Stimulated activated naive B cell treated with anti-CD40 and anti-IgM and Interleukin-4, amounts not matched to agents 10 μg/mL and 1 μg/mL and 100 μg/mL, for 72 hours (primary cell): ENCODE data around the gene EVA1B.

ENCODE experiments used
- ATAC-seq, 2 donors: fragments of 150-1000 bp; cut with Tn5 transposase; replicated peaks; 2 replicates each; pipeline ENCODE4 v1.10.0; 2021; ENCODE audit warnings: moderate library complexity in 1 of 2
- DNase-seq: peaks from one replicate; pipeline ENCODE4 v3.0.0; 2021
- H3K27ac Mint-ChIP-seq: one replicate; pipeline ENCODE4 v1.8.0; 2022; ENCODE audit warnings: mild to moderate bottlenecking, mixed read lengths
- H3K27me3 Mint-ChIP-seq, 2 donors: one replicate each; pipeline ENCODE4 v1.8.0; 2022; ENCODE audit warnings: mixed read lengths in 2 of 2
- H3K36me3 Mint-ChIP-seq, 2 donors: one replicate each; pipeline ENCODE4 v1.8.0; 2022; ENCODE audit warnings: mixed read lengths in 2 of 2, mild to moderate bottlenecking in 1 of 2
- H3K4me1 Mint-ChIP-seq, 2 donors: one replicate each; pipeline ENCODE4 v1.8.0; 2022; ENCODE audit warnings: mixed read lengths in 2 of 2, mild to moderate bottlenecking in 1 of 2
- H3K4me3 Mint-ChIP-seq, 2 donors: one replicate each; pipeline ENCODE4 v1.8.0; 2022; ENCODE audit warnings: mild to moderate bottlenecking in 2 of 2, mixed read lengths in 2 of 2, moderate library complexity in 1 of 2
- H3K9me3 Mint-ChIP-seq, 2 donors: one replicate each; pipeline ENCODE4 v1.8.0; 2022; ENCODE audit warnings: mixed read lengths in 2 of 2, mild to moderate bottlenecking in 1 of 2

The EVA1B gene

DNA sequence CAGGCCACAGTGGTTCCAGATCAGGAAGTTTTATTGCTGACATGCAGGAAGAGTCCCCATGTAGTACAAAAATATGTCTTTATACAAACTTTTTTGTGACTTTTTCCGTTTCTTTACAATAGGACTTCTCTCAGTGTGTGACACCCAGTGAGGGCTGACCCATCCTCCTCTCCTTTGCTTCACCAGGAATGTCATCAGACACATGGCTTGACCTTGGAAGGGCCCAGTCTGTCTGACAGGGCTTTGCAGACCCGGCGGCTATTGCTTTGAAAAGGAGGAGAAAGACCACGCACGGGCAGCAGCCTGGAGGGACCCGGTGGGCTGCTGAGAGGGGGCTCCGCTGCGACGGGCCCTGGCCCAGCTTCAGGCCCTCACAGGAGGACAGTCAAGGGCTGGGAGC, 16.2 kb upstream of the EVA1B start:
- no peaks in the 10 kb centered on the region for H3K9me3 Mint-ChIP-seq
- H3K36me3 Mint-ChIP-seq = peaks cover 27 to 33% of the 10 kb centered on the region in 2 donors
- ATAC-seq (no peak), DNase-seq (no peak)
- no peak overlapping the region for H3K4me3 Mint-ChIP-seq
- no peak overlapping the region for H3K27ac Mint-ChIP-seq
- peaks cover 5 to 10% of the 10 kb centered on the region in 2 donors for H3K4me1 Mint-ChIP-seq
- H3K27me3 Mint-ChIP-seq = no peaks in the 10 kb centered on the region

DNA sequence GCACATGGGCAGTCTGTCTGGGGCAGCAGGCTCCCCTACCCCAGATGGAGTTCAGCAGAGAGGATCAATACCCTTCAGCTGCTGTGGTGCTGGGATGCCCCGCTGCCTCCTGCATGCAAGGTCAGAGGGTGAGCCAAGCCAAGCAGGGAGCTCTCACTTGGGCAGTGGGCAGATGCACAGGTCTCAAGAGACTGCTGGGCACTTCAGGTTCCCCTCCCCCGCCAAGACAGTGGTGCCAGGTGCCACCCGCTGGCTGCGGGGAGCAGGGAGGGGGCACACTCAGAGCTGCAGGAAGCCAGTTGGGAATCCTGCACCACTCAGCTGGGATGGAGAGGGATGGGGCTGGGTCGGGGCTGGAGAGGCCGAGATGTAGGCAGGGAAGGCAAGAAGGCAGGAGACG, 15.8 kb upstream of the EVA1B start:
- Mint-ChIP-seq H3K9me3 (no peaks in the 10 kb centered on the region), H3K36me3 (peaks cover 23 to 29% of the 10 kb centered on the region in 2 donors), H3K4me3 (no peak overlapping the region), H3K27ac (no peak overlapping the region), H3K27me3 (no peaks in the 10 kb centered on the region), H3K4me1 (peaks cover 5 to 10% of the 10 kb centered on the region in 2 donors)
- ATAC-seq = no peak
- no peak for DNase-seq

DNA sequence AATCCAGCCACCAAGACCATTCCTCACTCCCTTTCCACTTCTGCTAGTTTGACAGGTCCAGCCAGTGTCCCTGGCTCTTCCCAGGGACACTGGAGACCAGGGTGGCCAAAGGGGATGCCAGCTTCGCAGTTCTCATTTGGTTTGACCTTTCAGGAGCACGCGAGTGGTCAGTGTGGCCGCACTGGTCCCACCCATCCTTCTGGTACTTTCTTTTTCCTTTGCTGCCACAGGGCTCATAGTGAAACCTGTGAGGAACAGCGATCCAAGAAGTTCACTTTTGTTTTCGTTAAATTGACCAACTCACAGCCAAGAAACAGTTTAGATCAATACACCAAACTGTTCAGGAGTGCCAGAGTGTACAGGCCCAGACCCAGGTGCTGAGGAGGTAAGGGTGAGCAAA, 14.4 kb upstream of the EVA1B start:
- DNase-seq (no peak), ATAC-seq (no peak)
- H3K27ac Mint-ChIP-seq = no peak overlapping the region
- H3K27me3 Mint-ChIP-seq = no peaks in the 10 kb centered on the region
- H3K4me1 Mint-ChIP-seq = peaks cover 5 to 10% of the 10 kb centered on the region in 2 donors
- H3K36me3 Mint-ChIP-seq = peaks cover 20 to 24% of the 10 kb centered on the region in 2 donors
- no peaks in the 10 kb centered on the region for H3K9me3 Mint-ChIP-seq
- H3K4me3 Mint-ChIP-seq = no peak overlapping the region

DNA sequence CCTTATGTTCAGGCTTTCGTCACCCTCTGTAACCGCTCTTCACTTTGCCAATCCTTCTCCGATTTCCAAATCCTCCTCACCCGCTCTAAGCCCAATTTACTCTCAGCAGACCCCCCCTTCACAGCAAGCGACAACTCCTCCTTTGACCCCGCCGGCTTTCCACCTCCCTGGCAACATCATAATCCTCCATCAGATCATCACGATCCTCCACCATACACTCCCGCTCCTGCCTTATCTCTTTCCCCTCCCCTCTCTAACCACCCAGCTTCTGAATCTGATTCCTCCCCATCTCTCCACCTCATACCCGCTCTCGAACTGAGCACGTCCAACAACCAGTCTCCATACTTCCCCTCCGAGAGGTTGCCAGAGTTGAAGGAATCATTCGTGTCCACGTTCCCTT, 7.5 kb upstream of the EVA1B start:
- H3K9me3 Mint-ChIP-seq = no peaks in the 10 kb centered on the region
- no peak for ATAC-seq
- no peak overlapping the region for H3K4me3 Mint-ChIP-seq
- H3K27ac Mint-ChIP-seq = no peak overlapping the region
- no peak for DNase-seq
- H3K36me3 Mint-ChIP-seq = no peaks in the 10 kb centered on the region
- H3K4me1 Mint-ChIP-seq = no peaks in the 10 kb centered on the region
- H3K27me3 Mint-ChIP-seq = peaks cover 25 to 33% of the 10 kb centered on the region in 2 donors

DNA sequence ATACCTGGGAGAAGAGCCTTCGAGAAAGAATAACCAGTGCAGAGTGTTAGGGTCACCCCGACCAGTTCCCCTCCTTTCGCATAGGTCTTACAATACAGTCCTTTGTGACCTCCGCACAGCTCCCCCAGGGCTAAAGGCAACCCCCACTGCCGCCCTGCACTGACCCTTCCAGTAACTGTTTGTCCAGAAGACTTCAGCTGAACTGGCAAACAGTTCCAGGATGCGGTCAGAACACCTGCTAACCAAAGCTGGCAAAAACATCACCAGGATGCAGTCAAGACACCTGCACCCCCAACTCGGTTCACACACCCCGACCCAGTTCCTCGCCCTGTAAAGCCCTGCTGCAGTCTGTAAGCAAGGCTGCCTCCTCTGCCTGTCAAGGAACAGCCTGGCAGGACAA, 6.4 kb upstream of the EVA1B start:
- no peak for DNase-seq
- no peak overlapping the region for H3K4me3 Mint-ChIP-seq

DNA sequence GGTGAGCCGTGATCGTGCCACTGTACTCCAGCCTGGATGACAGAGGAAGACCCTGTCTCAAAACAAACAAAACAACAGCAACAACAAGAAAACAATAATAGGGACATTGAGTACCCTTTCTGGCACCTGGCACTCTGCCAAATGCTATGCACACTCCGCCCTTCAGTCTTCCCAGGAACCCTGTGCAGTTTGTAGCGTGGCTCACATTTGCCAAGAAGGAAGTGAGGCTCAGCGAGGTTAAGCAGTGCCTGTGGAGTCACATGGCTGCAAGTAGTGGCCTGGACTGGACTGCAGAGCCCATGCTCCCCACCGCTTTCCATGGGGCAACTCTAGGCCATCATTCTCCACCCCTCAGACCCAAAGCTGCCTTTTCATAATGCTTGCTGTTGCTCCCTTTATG, 5.3 kb upstream of the EVA1B start:
- no peak for DNase-seq
- Mint-ChIP-seq H3K27ac (no peak overlapping the region), H3K9me3 (no peaks in the 10 kb centered on the region), H3K36me3 (no peaks in the 10 kb centered on the region), H3K27me3 (peaks cover 35 to 37% of the 10 kb centered on the region in 2 donors), H3K4me1 (peaks cover 10 to 11% of the 10 kb centered on the region in 2 donors), H3K4me3 (no peak overlapping the region)
- no peak for ATAC-seq

More for the DNA sequence above, 6.4 kb upstream of the EVA1B start:
- H3K36me3 Mint-ChIP-seq = no peaks in the 10 kb centered on the region
- no peak for ATAC-seq
- H3K27ac Mint-ChIP-seq = no peak overlapping the region
- peaks cover 29 to 37% of the 10 kb centered on the region in 2 donors for H3K27me3 Mint-ChIP-seq
- peaks cover 0 to under 1% of the 10 kb centered on the region in 2 donors for H3K4me1 Mint-ChIP-seq
- no peaks in the 10 kb centered on the region for H3K9me3 Mint-ChIP-seq

DNA sequence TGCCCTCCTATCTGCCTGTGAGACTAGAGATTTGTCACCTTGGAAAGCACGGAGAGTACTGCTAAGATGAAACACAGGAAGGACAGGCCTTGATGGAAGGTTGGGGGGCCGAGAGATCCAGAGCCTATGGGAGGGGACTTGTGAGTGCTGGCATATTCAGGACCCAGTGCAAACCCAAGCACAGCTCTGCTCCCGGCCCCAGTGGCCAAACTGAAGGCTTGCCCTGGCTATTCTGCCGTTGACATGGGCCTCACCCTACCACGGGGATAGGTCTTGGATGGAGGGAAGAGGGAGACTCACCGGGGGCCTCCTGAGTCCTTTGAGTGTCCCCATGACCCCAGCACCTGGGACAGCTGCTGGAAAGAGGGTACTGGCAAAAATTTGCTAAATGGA, 4.6 kb upstream of the EVA1B start:
- H3K27me3 Mint-ChIP-seq = peaks cover 35 to 37% of the 10 kb centered on the region in 2 donors
- H3K27ac Mint-ChIP-seq = no peak overlapping the region
- H3K36me3 Mint-ChIP-seq = no peaks in the 10 kb centered on the region
- H3K4me3 Mint-ChIP-seq = no peak overlapping the region
- peaks cover 11 to 12% of the 10 kb centered on the region in 2 donors for H3K4me1 Mint-ChIP-seq
- no peak for ATAC-seq
- H3K9me3 Mint-ChIP-seq = no peaks in the 10 kb centered on the region
- DNase-seq = no peak

DNA sequence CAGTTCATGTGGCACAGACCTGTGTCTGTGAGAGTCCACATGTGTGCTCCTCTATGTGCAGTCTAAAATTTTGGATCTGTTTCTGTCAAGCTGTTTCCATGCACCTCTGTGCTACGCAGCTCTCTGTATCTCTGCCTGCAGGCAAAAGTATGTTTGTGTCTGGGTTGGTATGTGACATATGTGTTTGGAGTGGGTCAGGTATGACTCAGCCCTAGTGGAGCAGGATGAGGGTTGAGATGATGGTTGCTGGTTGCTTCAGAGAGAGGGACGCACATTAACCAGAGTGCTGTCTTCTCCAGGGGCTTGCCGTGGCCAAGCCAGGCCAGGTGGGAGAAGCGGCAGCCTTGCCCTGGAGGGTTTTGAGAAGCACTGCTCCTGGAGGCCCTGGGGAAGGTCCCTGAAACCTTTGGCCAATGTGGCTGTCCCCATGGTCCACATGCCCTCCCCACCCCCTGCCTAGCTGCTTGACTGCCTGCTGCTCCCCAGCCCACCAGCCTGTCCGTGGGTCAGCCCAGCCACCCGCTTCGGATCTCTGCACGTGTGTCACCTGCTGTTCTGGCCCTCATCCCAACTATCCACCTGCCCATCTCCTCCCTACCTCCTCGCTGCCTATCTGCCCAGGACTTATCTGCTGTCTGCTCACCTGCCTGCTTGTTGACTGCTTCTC, 4.1 kb upstream of the EVA1B start:
- no peak for DNase-seq
- peaks cover 11 to 12% of the 10 kb centered on the region in 2 donors for H3K4me1 Mint-ChIP-seq
- H3K4me3 Mint-ChIP-seq = no peak overlapping the region

DNA sequence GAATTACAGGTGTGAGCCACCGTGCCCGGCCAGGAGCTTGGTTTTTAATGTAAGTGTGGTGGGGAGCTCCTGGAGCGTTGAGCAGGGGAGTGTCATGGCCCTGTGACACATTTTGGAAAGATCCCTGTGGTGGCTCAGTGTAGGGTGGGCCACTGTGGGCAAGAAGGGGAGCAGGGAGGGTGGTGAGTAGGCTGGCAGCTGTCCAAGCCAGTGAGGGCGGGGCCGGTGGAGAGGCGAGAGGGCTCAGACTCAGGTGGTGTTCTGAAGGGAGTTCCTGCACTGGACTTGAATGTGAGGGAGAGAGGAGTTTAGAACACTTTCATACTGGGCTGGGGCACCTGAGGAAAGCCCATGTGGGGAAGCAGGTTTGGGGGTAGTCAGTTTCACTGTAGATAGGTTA, 3.1 kb upstream of the EVA1B start:
- Mint-ChIP-seq H3K9me3 (no peaks in the 10 kb centered on the region), H3K4me1 (peaks cover 15 to 18% of the 10 kb centered on the region in 2 donors), H3K27me3 (peaks cover 34 to 35% of the 10 kb centered on the region in 2 donors), H3K36me3 (no peaks in the 10 kb centered on the region), H3K27ac (no peak overlapping the region), H3K4me3 (no peak overlapping the region)
- ATAC-seq (no peak), DNase-seq (no peak)

More for the DNA sequence above, 4.1 kb upstream of the EVA1B start:
- no peak overlapping the region for H3K27ac Mint-ChIP-seq
- H3K9me3 Mint-ChIP-seq = no peaks in the 10 kb centered on the region
- no peak for ATAC-seq
- H3K36me3 Mint-ChIP-seq = no peaks in the 10 kb centered on the region
- H3K27me3 Mint-ChIP-seq = peaks cover 35 to 37% of the 10 kb centered on the region in 2 donors

DNA sequence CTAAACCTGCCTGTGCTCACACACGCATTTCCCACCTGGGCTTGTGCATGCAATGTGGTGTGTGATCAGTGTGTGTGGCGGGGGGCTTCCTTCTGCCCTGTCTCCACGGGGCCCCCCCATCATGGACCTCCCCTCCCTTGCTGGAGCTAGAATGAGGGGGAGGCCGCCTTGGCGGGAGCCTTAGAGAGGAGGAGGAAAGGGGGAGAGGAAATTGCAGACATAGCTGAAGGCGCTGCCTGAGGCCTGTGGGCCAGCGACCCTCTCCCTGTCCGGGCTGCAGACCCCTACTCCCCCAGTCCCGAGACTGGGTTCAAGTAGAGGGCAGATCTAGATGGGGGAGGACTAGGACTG, 883 bp upstream of the EVA1B start:
- ATAC-seq (no peak), DNase-seq (no peak)
- Mint-ChIP-seq H3K27me3 (peaks cover 27 to 28% of the 10 kb centered on the region in 2 donors), H3K36me3 (peaks cover 0 to 4% of the 10 kb centered on the region in 2 donors), H3K27ac (no peak overlapping the region), H3K4me3 (peak overlapping the region; percentile 80 to 87), H3K9me3 (no peaks in the 10 kb centered on the region), H3K4me1 (peaks cover 21 to 33% of the 10 kb centered on the region in 2 donors)

DNA sequence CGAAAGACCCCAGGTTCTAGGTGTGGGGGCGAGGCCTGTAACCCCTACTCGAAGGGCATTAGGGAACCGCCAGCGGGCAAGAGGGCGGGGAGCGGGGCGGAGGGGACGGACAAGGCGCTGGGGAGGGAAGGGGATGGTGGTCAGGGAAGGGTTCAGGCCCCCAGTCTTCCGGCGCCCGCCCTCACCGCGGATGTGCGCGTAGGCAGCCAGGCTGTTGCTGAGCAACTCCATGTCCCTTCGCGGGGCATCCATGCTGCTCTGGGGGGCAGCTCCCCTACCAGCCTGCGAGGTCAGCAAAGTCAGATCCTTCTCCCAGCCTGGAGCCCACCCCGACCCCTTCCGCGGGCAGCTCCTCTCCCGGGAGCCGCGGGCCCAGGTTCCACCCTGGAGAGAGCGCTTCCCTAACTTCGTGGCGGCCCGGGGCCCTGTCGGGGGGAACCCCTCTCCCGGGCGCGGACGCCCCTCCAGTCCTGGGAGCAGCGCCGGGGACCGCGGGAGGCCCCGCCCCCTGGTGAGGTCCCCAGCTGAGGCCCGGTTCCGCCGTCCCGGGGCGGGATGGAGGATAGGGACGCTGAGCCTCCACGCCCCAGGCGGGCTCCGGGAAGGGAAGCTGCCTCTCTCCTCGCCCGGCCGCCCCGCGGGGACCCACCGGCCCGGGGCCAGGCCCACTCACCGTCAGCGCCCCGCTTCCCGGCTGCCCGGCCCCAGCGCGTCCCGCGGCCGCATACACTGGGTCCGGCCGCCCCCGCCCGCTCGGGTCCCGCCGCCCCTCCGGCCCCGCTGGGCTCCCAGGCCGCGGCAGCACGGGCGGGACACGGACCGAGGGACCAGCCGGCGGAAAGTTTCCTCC, 434 bp downstream of the EVA1B start:
- H3K4me3 Mint-ChIP-seq = peak overlapping the region; percentile 74 to 87
- no peaks in the 10 kb centered on the region for H3K9me3 Mint-ChIP-seq
- peaks cover 25 to 27% of the 10 kb centered on the region in 2 donors for H3K27me3 Mint-ChIP-seq
- peak; percentile 37 to 45 for ATAC-seq
- no peak overlapping the region for H3K27ac Mint-ChIP-seq
- DNase-seq = no peak
- peaks cover 0 to 4% of the 10 kb centered on the region in 2 donors for H3K36me3 Mint-ChIP-seq
- peaks cover 21 to 33% of the 10 kb centered on the region in 2 donors for H3K4me1 Mint-ChIP-seq

DNA sequence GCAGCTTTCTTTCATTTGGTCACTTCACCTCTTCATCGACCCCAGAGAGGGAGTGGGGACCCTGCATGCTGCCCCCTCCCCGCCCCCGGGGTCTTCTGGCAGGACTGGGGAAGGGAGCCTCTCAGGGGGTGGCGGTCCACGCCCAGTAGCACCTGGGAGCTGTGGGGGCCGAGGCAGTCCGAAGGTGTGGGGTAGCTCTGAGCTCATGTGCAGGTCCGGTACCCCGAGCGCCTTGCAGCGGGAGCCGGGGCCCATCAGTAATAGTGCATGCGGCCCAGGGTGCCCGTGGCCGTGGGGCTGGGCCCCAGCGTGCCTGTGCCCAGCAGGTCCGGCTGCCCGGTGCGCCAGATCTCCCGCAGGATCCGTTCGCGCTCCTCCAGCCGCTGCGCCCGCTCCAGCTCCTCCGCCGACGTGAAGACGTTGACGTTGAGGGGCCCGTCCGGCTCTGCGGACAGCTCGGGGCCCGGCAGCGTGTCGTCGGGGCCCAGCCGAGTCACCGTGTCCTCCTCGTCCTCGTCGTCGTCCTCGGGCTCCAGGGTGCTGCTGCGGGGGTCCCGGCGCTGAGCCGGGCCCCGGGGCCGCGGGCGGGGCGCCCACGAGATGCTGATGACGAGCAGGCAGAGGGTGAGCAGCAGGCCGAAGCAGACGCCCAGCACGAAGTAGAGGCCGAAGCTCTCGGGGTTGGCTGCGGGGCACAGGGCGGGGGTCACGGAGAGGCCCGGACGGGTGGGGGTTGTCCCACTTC, 1.2 kb downstream of the EVA1B start:
- ATAC-seq = no peak
- Mint-ChIP-seq H3K4me1 (peaks cover 21 to 33% of the 10 kb centered on the region in 2 donors), H3K9me3 (no peaks in the 10 kb centered on the region), H3K36me3 (peaks cover 0 to 4% of the 10 kb centered on the region in 2 donors), H3K27me3 (peaks cover 17 to 19% of the 10 kb centered on the region in 2 donors), H3K4me3 (peak overlapping the region; percentile 74 to 87), H3K27ac (no peak overlapping the region)
- no peak for DNase-seq

DNA sequence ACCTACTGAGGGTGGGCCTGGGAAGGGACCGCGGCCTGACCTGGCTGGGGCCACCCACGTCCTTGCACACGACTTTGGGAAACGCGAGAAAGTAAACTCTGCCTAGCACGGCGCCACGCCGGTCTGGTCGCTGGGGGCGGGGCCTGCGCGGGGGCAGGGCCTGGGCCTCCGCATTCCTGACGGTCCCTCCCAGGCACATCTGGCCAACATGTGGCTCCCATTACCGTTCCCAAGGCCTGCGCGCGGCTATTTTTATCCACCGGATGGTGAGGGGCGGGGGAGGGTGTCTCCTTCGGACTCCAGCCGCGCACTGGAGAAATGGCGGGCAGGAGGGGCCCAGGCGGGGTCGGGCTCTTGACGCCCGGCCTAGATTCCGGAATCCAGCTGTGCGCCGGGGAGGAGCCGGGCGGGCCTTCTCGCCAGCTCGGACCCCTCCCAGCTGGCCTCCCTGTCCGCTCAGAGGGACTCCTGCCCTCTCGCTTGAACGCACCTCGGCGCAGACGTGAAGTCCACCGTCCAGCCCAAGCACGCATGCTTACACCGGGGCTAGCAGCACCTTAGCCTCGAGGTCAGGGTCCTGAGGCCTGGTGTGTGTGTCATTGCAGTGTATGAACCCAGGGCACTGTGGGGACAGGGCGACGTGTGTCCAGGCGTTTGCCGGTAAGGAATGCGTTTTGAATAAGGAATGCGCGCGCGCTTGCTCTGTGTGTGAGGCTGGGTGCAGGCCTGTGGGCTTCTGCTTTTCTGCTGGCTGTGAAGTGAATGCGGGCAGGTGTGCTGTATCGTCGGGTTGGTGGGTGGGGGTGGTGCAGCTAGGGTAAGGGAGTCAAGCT, 2.1 kb downstream of the EVA1B start:
- peaks cover 0 to 4% of the 10 kb centered on the region in 2 donors for H3K36me3 Mint-ChIP-seq
- no peak for DNase-seq
- H3K4me3 Mint-ChIP-seq = peak overlapping the region; percentile 84 to 88
- H3K27ac Mint-ChIP-seq = no peak overlapping the region
- peak; percentile 41 to 45 for ATAC-seq
- H3K4me1 Mint-ChIP-seq = peaks cover 21 to 33% of the 10 kb centered on the region in 2 donors
- H3K27me3 Mint-ChIP-seq = peaks cover 8 to 12% of the 10 kb centered on the region in 2 donors
- no peaks in the 10 kb centered on the region for H3K9me3 Mint-ChIP-seq

DNA sequence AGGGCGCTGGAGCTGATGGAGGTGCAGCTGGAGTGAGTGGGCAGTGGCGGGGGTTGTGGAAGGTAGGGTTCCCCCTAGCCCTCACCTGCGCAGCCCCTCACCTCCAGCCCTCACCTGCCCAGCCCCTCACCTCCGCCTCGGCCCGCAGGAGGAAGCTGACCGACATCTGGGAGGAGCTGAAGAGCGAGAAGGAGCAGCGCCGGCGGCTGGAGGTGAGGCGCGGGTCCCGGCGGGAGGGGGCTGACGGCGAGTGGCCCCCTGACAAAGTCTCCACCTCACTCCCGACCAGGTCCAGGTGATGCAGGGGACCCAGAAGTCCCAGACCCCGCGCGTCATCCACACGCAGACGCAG, 2.7 kb downstream of the EVA1B start:
- peak overlapping the region; percentile 59 for H3K27ac Mint-ChIP-seq
- H3K4me1 Mint-ChIP-seq = peaks cover 21 to 33% of the 10 kb centered on the region in 2 donors
- ATAC-seq (no peak), DNase-seq (no peak)
- H3K4me3 Mint-ChIP-seq = peak overlapping the region; percentile 84 to 88
- H3K9me3 Mint-ChIP-seq = no peaks in the 10 kb centered on the region
- peaks cover 0 to 4% of the 10 kb centered on the region in 2 donors for H3K36me3 Mint-ChIP-seq
- H3K27me3 Mint-ChIP-seq = peaks cover 2 to 7% of the 10 kb centered on the region in 2 donors
